Neural cell (in vitro differentiated cells): ENCODE measurements around the gene BRDT.

Experiments used
- CTCF ChIP-seq: fragments of 450-650 bp; IDR thresholded peaks from 2 replicates; pipeline ENCODE4 v1.5.1; 2014; ENCODE audit warnings: antibody characterized with exemption, mild to moderate bottlenecking, moderate library complexity; ENCODE audit not compliant: poor library complexity, severe bottlenecking
- EP300 ChIP-seq: fragments of 450-650 bp; conservative IDR thresholded peaks from 2 replicates; pipeline ENCODE4 v1.6.1; 2014; ENCODE audit warnings: antibody characterized with exemption, mild to moderate bottlenecking, moderate library complexity; ENCODE audit not compliant: poor library complexity, severe bottlenecking
- MXI1 ChIP-seq: fragments of 450-650 bp; conservative IDR thresholded peaks from 2 replicates; pipeline ENCODE4 v1.6.1; 2014; ENCODE audit warnings: antibody characterized with exemption, mild to moderate bottlenecking; ENCODE audit not compliant: poor library complexity, severe bottlenecking
- POLR2AphosphoS5 ChIP-seq: IDR thresholded peaks from 2 replicates; pipeline ENCODE4 v1.6.1; 2012

GRCh38 chr1:92051948-92052347, 102.7 kb downstream of the BRDT start:
- TF ChIP-seq POLR2AphosphoS5, result no peak
- no peak for TF ChIP-seq CTCF
- TF ChIP-seq EP300, result no peak
- no peak for TF ChIP-seq MXI1
